ENCODE measurements around the gene PARD3. TPM values are rescaled to one million over a fixed set of nuclear protein-coding genes. Genes with fewer than 3 reads are reported as not detected.
A peak's percentile ranks its signal among the peaks of the same experiment; 100 is the strongest.

PARD3 gene
- total RNA-seq, 1 experiment from 2014 or later: 154 TPM

DNA sequence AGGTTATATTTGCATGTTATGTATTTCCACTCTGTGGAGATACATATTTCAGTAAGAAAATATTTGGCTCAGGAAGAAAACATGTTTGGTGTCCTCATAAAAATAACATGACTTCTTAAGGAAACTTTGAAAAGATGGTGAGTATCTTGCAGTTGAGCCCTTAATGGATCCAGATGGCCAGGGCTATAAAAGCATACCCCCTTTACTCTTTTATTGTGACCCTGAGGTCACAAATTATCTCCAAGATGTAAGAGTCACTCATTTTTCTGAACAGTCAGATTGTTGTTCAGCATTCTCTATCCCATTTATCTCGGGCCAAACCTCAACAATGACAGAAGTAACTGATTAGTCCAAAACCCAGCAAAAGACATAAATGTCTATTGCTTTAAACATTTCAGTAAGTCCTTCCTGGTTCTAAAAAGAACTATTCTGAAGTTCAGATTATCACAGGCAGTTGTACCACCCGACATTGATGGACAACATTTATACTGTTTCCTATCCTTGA, 539.4 kb downstream of the PARD3 start:
- no peak for ATAC-seq
- no peaks in the 10 kb centered on the region for H3K79me2 ChIP-seq (ENCODE audit: low read length)
- no peaks in the 10 kb centered on the region for H3K9me2 ChIP-seq (replicated peaks; ENCODE audit: low read length)
- H3K4me3 ChIP-seq (ENCODE audit: low read length): no peak overlapping the region
- H3K36me3 ChIP-seq (ENCODE audit: low read depth, low read length): no peaks in the 10 kb centered on the region
- intact Hi-C loops (cut with micrococcal nuclease): no loop called here
- no TSS peak for BruUV-seq (replicated peaks)
- no peaks in the 10 kb centered on the region for H4K20me1 ChIP-seq (ENCODE audit: low read length)
- no peak overlapping the region for H3K9ac ChIP-seq (ENCODE audit: low read length)
- H3K4me1 ChIP-seq (ENCODE audit: insufficient read depth, low read length): peaks cover 13% of the 10 kb centered on the region
- H3K9me3 ChIP-seq (ENCODE audit: low read length): no peaks in the 10 kb centered on the region
- TF ChIP-seq EZH2 (IDR thresholded peaks at IDR 0.05; ENCODE audit: low read length, unreplicated experiment) (no peak), CTCF (conservative IDR thresholded peaks at IDR 0.05; ENCODE audit: low read depth, low read length) (no peak)
- H3K27ac ChIP-seq (ENCODE audit: low read length): no peak overlapping the region
- H3F3A ChIP-seq (ENCODE audit: low read length, unreplicated experiment): peaks cover 6% of the 10 kb centered on the region
- H3K27me3 ChIP-seq (ENCODE audit: low read length): no peaks in the 10 kb centered on the region
- POLR2A ChIA-PET (ENCODE audit: unreplicated experiment): no interaction called here
- no peak overlapping the region for H2AFZ ChIP-seq (ENCODE audit: low read length)
- CTCF ChIA-PET: no interaction called here
- DNase-seq: no peak
- H3K4me2 ChIP-seq (ENCODE audit: low read length): no peak overlapping the region

DNA sequence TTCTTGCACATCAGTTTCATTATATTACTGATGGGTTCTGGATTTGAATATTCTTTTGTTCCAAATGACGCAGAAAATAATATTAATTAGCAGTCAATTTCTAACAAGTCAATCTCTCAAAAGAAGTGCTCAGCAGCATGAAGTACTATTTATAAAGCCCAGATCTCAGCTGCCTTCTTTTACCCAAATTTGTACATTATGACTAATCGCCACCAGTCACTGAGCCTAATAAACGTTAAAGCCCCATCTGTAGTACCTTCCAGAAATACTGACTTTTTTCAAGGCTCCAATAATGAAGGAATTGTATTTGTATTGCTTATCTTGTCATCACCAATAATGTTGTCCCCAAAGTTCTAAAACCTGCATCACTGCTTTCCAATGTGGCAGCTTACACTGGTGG, 540.2 kb downstream of the PARD3 start:
- H3K27me3 ChIP-seq (ENCODE audit: low read length): no peaks in the 10 kb centered on the region
- POLR2A ChIA-PET (ENCODE audit: unreplicated experiment): no interaction called here
- no peaks in the 10 kb centered on the region for H3K9me2 ChIP-seq (replicated peaks; ENCODE audit: low read length)
- intact Hi-C loops (cut with micrococcal nuclease): no loop called here
- BruUV-seq (replicated peaks): no TSS peak
- H3K36me3 ChIP-seq (ENCODE audit: low read depth, low read length): no peaks in the 10 kb centered on the region
- no peaks in the 10 kb centered on the region for H3K9me3 ChIP-seq (ENCODE audit: low read length)
- TF ChIP-seq EZH2phosphoT487 (IDR thresholded peaks at IDR 0.05; ENCODE audit: borderline replicate concordance, low read length): no peak
- no peak for TF ChIP-seq EZH2 (IDR thresholded peaks at IDR 0.05; ENCODE audit: low read length, unreplicated experiment)
- peaks cover 6% of the 10 kb centered on the region for H3K4me1 ChIP-seq (ENCODE audit: insufficient read depth, low read length)
- CTCF ChIA-PET: no interaction called here
- DNase-seq (no peak), ATAC-seq (no peak)
- no peak overlapping the region for H3K4me2 ChIP-seq (ENCODE audit: low read length)
- no peak overlapping the region for H3K27ac ChIP-seq (ENCODE audit: low read length)
- H3K4me3 ChIP-seq (ENCODE audit: low read length): no peak overlapping the region
- no peak overlapping the region for H3K9ac ChIP-seq (ENCODE audit: low read length)
- peaks cover under 1% of the 10 kb centered on the region for H3F3A ChIP-seq (ENCODE audit: low read length, unreplicated experiment)
- H2AFZ ChIP-seq (ENCODE audit: low read length): no peak overlapping the region
- no peaks in the 10 kb centered on the region for H3K79me2 ChIP-seq (ENCODE audit: low read length)
- H4K20me1 ChIP-seq (ENCODE audit: low read length): no peaks in the 10 kb centered on the region

DNA sequence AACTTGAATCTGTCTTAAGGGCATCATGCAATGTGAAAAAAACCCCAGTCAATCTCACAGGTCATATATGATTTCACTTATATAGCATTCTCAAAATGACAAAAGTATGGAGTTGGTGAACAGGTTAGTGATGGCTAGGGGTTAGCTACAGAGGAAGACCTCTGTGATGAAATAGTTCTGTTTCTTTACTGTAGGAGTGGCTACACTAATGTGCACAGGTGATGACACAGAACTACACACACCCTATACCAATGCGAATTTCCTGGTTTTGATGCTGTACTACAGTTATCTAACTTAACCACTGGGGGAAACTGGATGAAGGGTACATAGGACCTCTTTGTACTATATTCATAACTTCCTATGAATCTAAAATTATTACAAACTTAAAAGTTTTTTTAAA, 541.8 kb downstream of the PARD3 start:
- H3F3A ChIP-seq (ENCODE audit: low read length, unreplicated experiment): no peaks in the 10 kb centered on the region
- H3K9me2 ChIP-seq (replicated peaks; ENCODE audit: low read length): no peaks in the 10 kb centered on the region
- no peak overlapping the region for H3K4me3 ChIP-seq (ENCODE audit: low read length)
- no peaks in the 10 kb centered on the region for H3K27me3 ChIP-seq (ENCODE audit: low read length)
- CTCF ChIA-PET: no interaction called here
- H3K4me1 ChIP-seq (ENCODE audit: insufficient read depth, low read length): no peaks in the 10 kb centered on the region
- no peak overlapping the region for H3K27ac ChIP-seq (ENCODE audit: low read length)
- no peak overlapping the region for H3K4me2 ChIP-seq (ENCODE audit: low read length)
- H3K36me3 ChIP-seq (ENCODE audit: low read depth, low read length): no peaks in the 10 kb centered on the region
- POLR2A ChIA-PET (ENCODE audit: unreplicated experiment): no interaction called here
- no TSS peak for BruUV-seq (replicated peaks)
- DNase-seq (peak; percentile 42), ATAC-seq (peak; percentile 70; the same call in 1 of the 2 replicates)
- H3K79me2 ChIP-seq (ENCODE audit: low read length): no peaks in the 10 kb centered on the region
- H3K9ac ChIP-seq (ENCODE audit: low read length): no peak overlapping the region
- H4K20me1 ChIP-seq (ENCODE audit: low read length): no peaks in the 10 kb centered on the region
- no peak for TF ChIP-seq EZH2phosphoT487 (IDR thresholded peaks at IDR 0.05; ENCODE audit: borderline replicate concordance, low read length)
- no peak for TF ChIP-seq EZH2 (IDR thresholded peaks at IDR 0.05; ENCODE audit: low read length, unreplicated experiment)
- no peak for TF ChIP-seq CTCF (conservative IDR thresholded peaks at IDR 0.05; ENCODE audit: low read depth, low read length)
- H2AFZ ChIP-seq (ENCODE audit: low read length): no peak overlapping the region
- intact Hi-C loops (cut with micrococcal nuclease): no loop called here
- no peaks in the 10 kb centered on the region for H3K9me3 ChIP-seq (ENCODE audit: low read length)
